Measurements from ENCODE around the gene GRIN2B.

GRIN2B gene

GRCh38 chr12:13945641-13946040 is 35.8 kb downstream of the GRIN2B start:
- Histone ChIP-seq H3K23ac (ENCODE audit: low read length in 2 of 2) (no peak overlapping the region), H3K18ac (ENCODE audit: low read depth in 1 of 2, low read length in 2 of 2) (no peak overlapping the region), H2AK5ac (ENCODE audit: low read length, severe bottlenecking) (no peak overlapping the region), H3K9me3 (ENCODE audit: control insufficient read depth, low read length) (no peaks in the 10 kb centered on the region), H2BK15ac (ENCODE audit: low read depth, poor library complexity, severe bottlenecking) (no peak overlapping the region), H2BK120ac (ENCODE audit: low read depth, low read length) (no peak overlapping the region), H3K79me1 (replicated peaks; ENCODE audit: low read length, poor library complexity, severe bottlenecking) (no peaks in the 10 kb centered on the region), H3K27ac (ENCODE audit: low read length, poor library complexity, severe bottlenecking) (no peak overlapping the region), H2AFZ (ENCODE audit: low read depth, low read length) (no peak overlapping the region), H3K27me3 (ENCODE audit: control insufficient read depth in 1 of 2, insufficient read depth in 1 of 2, low read length in 2 of 2) (no peaks in the 10 kb centered on the region), H3K36me3 (ENCODE audit: control insufficient read depth in 1 of 2, insufficient read depth in 2 of 2, low read depth in 1 of 2, low read length in 2 of 2) (no peaks in the 10 kb centered on the region), H2BK5ac (ENCODE audit: low read depth, low read length, poor library complexity, severe bottlenecking) (no peak overlapping the region), H2BK12ac (ENCODE audit: low read length in 2 of 2) (no peak overlapping the region), H3K4me2 (ENCODE audit: low read length, poor library complexity, severe bottlenecking) (no peak overlapping the region), H3K4ac (ENCODE audit: low read depth in 1 of 2, low read length in 2 of 2) (no peak overlapping the region), H3K4me1 (ENCODE audit: control insufficient read depth, insufficient read depth, low read depth, low read length) (peaks cover 2% of the 10 kb centered on the region), H4K91ac (ENCODE audit: low read length) (no peak overlapping the region), H3K4me3 (ENCODE audit: insufficient read depth in 1 of 2, low read depth in 1 of 2, low read length in 2 of 2) (no peak overlapping the region), H3K14ac (ENCODE audit: low read length in 2 of 2) (no peak overlapping the region), H4K8ac (ENCODE audit: low read length) (no peak overlapping the region), H3K9ac (ENCODE audit: low read length) (no peak overlapping the region)
- no peak for DNase-seq

- no peak overlapping the region for H2BK15ac ChIP-seq (ENCODE audit: low read depth, poor library complexity, severe bottlenecking)
- no peak overlapping the region for H3K27ac ChIP-seq (ENCODE audit: low read length, poor library complexity, severe bottlenecking)
- no peak overlapping the region for H2AK5ac ChIP-seq (ENCODE audit: low read length, severe bottlenecking)
- no peak overlapping the region for H2AFZ ChIP-seq (ENCODE audit: low read depth, low read length)
- DNase-seq = no peak
- H4K91ac ChIP-seq (ENCODE audit: low read length) = no peak overlapping the region
- H3K4me3 ChIP-seq (ENCODE audit: insufficient read depth in 1 of 2, low read depth in 1 of 2, low read length in 2 of 2) = no peak overlapping the region
- H3K9me3 ChIP-seq (ENCODE audit: control insufficient read depth, low read length) = no peaks in the 10 kb centered on the region
- no peaks in the 10 kb centered on the region for H3K27me3 ChIP-seq (ENCODE audit: control insufficient read depth in 1 of 2, insufficient read depth in 1 of 2, low read length in 2 of 2)
- no peak overlapping the region for H3K4me2 ChIP-seq (ENCODE audit: low read length, poor library complexity, severe bottlenecking)
- H3K4me1 ChIP-seq (ENCODE audit: control insufficient read depth, insufficient read depth, low read depth, low read length) = peaks cover 2% of the 10 kb centered on the region
- H3K9ac ChIP-seq (ENCODE audit: low read length) = no peak overlapping the region
- no peak overlapping the region for H4K8ac ChIP-seq (ENCODE audit: low read length)
- H2BK120ac ChIP-seq (ENCODE audit: low read depth, low read length) = no peak overlapping the region
- 69% methylated on average over 3 of the region's 3 CpGs for WGBS
- H3K79me1 ChIP-seq (replicated peaks; ENCODE audit: low read length, poor library complexity, severe bottlenecking) = no peaks in the 10 kb centered on the region
- no peak overlapping the region for H3K23ac ChIP-seq (ENCODE audit: low read length in 2 of 2)
- no peak overlapping the region for H2BK12ac ChIP-seq (ENCODE audit: low read length in 2 of 2)
- no peak overlapping the region for H2BK5ac ChIP-seq (ENCODE audit: low read depth, low read length, poor library complexity, severe bottlenecking)
- H3K14ac ChIP-seq (ENCODE audit: low read length in 2 of 2) = no peak overlapping the region
- H3K18ac ChIP-seq (ENCODE audit: low read depth in 1 of 2, low read length in 2 of 2) = no peak overlapping the region
- H3K4ac ChIP-seq (ENCODE audit: low read depth in 1 of 2, low read length in 2 of 2) = no peak overlapping the region
- H3K36me3 ChIP-seq (ENCODE audit: control insufficient read depth in 1 of 2, insufficient read depth in 2 of 2, low read depth in 1 of 2, low read length in 2 of 2) = no peaks in the 10 kb centered on the region
Observed at GRCh38 chr12:13945236-13945635, 36.2 kb downstream of the GRIN2B start.

- H2BK15ac ChIP-seq (ENCODE audit: low read depth, poor library complexity, severe bottlenecking) = no peak overlapping the region
- H2BK5ac ChIP-seq (ENCODE audit: low read depth, low read length, poor library complexity, severe bottlenecking) = no peak overlapping the region
- no peak overlapping the region for H3K27ac ChIP-seq (ENCODE audit: low read length, poor library complexity, severe bottlenecking)
- H3K14ac ChIP-seq (ENCODE audit: low read length in 2 of 2) = no peak overlapping the region
- no peak overlapping the region for H3K4ac ChIP-seq (ENCODE audit: low read depth in 1 of 2, low read length in 2 of 2)
- H3K9ac ChIP-seq (ENCODE audit: low read length) = no peak overlapping the region
- H4K91ac ChIP-seq (ENCODE audit: low read length) = no peak overlapping the region
- H2AK5ac ChIP-seq (ENCODE audit: low read length, severe bottlenecking) = no peak overlapping the region
- peaks cover 4% of the 10 kb centered on the region for H3K9me3 ChIP-seq (ENCODE audit: control insufficient read depth, low read length)
- H3K4me2 ChIP-seq (ENCODE audit: low read length, poor library complexity, severe bottlenecking) = no peak overlapping the region
- no peak overlapping the region for H2BK12ac ChIP-seq (ENCODE audit: low read length in 2 of 2)
- H3K79me1 ChIP-seq (replicated peaks; ENCODE audit: low read length, poor library complexity, severe bottlenecking) = no peaks in the 10 kb centered on the region
- H3K27me3 ChIP-seq (ENCODE audit: control insufficient read depth in 1 of 2, insufficient read depth in 1 of 2, low read length in 2 of 2) = no peaks in the 10 kb centered on the region
- no peaks in the 10 kb centered on the region for H3K36me3 ChIP-seq (ENCODE audit: control insufficient read depth in 1 of 2, insufficient read depth in 2 of 2, low read depth in 1 of 2, low read length in 2 of 2)
- no peak overlapping the region for H2BK120ac ChIP-seq (ENCODE audit: low read depth, low read length)
- H4K8ac ChIP-seq (ENCODE audit: low read length) = no peak overlapping the region
- WGBS = 40% methylated on average over 2 of the region's 3 CpGs
- no peak for DNase-seq
- no peak overlapping the region for H3K4me3 ChIP-seq (ENCODE audit: insufficient read depth in 1 of 2, low read depth in 1 of 2, low read length in 2 of 2)
- no peak overlapping the region for H3K23ac ChIP-seq (ENCODE audit: low read length in 2 of 2)
- H3K4me1 ChIP-seq (ENCODE audit: control insufficient read depth, insufficient read depth, low read depth, low read length) = peaks cover 2% of the 10 kb centered on the region
- H3K18ac ChIP-seq (ENCODE audit: low read depth in 1 of 2, low read length in 2 of 2) = no peak overlapping the region
- no peak overlapping the region for H2AFZ ChIP-seq (ENCODE audit: low read depth, low read length)
Observed at GRCh38 chr12:13942826-13943225, 38.6 kb downstream of the GRIN2B start.

- WGBS = 11% methylated on average over 12 of the region's 12 CpGs
- Histone ChIP-seq H3K18ac (ENCODE audit: low read depth in 1 of 2, low read length in 2 of 2) (no peak overlapping the region), H2AK5ac (ENCODE audit: low read length, severe bottlenecking) (no peak overlapping the region), H2BK15ac (ENCODE audit: low read depth, poor library complexity, severe bottlenecking) (no peak overlapping the region), H3K27me3 (ENCODE audit: control insufficient read depth in 1 of 2, insufficient read depth in 1 of 2, low read length in 2 of 2) (no peaks in the 10 kb centered on the region), H3K36me3 (ENCODE audit: control insufficient read depth in 1 of 2, insufficient read depth in 2 of 2, low read depth in 1 of 2, low read length in 2 of 2) (no peaks in the 10 kb centered on the region), H2BK5ac (ENCODE audit: low read depth, low read length, poor library complexity, severe bottlenecking) (no peak overlapping the region), H2AFZ (ENCODE audit: low read depth, low read length) (no peak overlapping the region), H2BK120ac (ENCODE audit: low read depth, low read length) (no peak overlapping the region), H3K9ac (ENCODE audit: low read length) (peak overlapping the region; percentile 12), H3K23ac (ENCODE audit: low read length in 2 of 2) (no peak overlapping the region), H2BK12ac (ENCODE audit: low read length in 2 of 2) (no peak overlapping the region), H3K4me3 (ENCODE audit: insufficient read depth in 1 of 2, low read depth in 1 of 2, low read length in 2 of 2) (no peak overlapping the region), H3K14ac (ENCODE audit: low read length in 2 of 2) (no peak overlapping the region), H3K4me2 (ENCODE audit: low read length, poor library complexity, severe bottlenecking) (no peak overlapping the region), H3K4ac (ENCODE audit: low read depth in 1 of 2, low read length in 2 of 2) (no peak overlapping the region), H3K9me3 (ENCODE audit: control insufficient read depth, low read length) (peaks cover 7% of the 10 kb centered on the region), H4K8ac (ENCODE audit: low read length) (no peak overlapping the region), H3K79me1 (replicated peaks; ENCODE audit: low read length, poor library complexity, severe bottlenecking) (no peaks in the 10 kb centered on the region), H4K91ac (ENCODE audit: low read length) (no peak overlapping the region), H3K27ac (ENCODE audit: low read length, poor library complexity, severe bottlenecking) (no peak overlapping the region), H3K4me1 (ENCODE audit: control insufficient read depth, insufficient read depth, low read depth, low read length) (peaks cover 2% of the 10 kb centered on the region)
- peak; percentile 19 for DNase-seq
Observed at GRCh38 chr12:13941258-13942249, 39.8 kb downstream of the GRIN2B start.

All from mesenchymal stem cell (in vitro differentiated cells and primary cell).